Suprapubic skin (tissue), 3 donors: ENCODE measurements around the gene ERI3.

Experiments used
- POLR2AphosphoS5 ChIP-seq, 3 donors: sonication (generic); formaldehyde crosslinking; IDR thresholded peaks; one replicate each; pipeline ENCODE4 v1.6.1; 2017; ENCODE audit warnings: antibody characterized with exemption in 3 of 3
- TF ChIP-seq, protein P1 (sequence below), 2 donors: fragments of 200-600 bp in 1 of 2; fragments of 450-650 bp in 1 of 2; sonication (generic) in 1 of 2; IDR thresholded peaks; one replicate each; pipeline ENCODE4 v1.5.1; 2016 to 2019; ENCODE audit warnings: antibody characterized with exemption in 2 of 2, mild to moderate bottlenecking in 1 of 2, moderate library complexity in 1 of 2

DNA sequence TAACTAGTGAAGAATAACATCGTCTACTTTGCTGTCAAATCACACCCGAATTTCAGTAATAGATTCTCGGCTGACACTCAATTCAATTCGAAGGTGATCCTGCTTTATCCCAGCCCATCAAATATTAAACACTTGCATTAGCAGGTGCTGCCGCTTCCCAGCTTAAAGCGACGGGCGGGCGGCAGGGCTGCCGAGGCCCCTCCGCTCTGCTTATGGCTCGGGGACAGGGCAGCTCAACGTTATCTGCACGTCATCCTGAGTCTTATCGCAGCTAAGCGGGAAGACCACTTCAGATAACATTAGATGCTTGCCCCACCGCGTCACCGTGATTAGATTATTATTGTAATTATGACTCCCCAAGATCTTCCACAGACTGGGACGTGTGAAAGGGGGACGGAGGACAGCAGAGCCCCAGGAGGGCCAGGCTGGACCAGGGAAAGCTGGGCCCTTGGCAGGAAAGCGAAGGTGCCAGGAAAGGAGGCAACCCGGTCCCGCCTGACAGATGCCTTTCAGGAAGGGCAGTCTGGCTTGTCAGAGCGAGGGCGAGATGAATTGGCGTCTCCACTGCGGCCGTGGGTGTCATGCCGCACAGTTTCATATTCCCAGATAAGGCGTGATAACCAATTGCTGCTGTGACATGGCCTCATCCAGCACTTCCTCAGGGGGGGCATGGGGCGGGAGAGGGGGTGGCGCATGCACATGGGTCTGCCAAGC is 104.8 kb downstream of the ERI3 start:
- no peak for TF ChIP-seq POLR2AphosphoS5 (IDR thresholded peaks at IDR 0.05)
- TF ChIP-seq, protein P1, sequence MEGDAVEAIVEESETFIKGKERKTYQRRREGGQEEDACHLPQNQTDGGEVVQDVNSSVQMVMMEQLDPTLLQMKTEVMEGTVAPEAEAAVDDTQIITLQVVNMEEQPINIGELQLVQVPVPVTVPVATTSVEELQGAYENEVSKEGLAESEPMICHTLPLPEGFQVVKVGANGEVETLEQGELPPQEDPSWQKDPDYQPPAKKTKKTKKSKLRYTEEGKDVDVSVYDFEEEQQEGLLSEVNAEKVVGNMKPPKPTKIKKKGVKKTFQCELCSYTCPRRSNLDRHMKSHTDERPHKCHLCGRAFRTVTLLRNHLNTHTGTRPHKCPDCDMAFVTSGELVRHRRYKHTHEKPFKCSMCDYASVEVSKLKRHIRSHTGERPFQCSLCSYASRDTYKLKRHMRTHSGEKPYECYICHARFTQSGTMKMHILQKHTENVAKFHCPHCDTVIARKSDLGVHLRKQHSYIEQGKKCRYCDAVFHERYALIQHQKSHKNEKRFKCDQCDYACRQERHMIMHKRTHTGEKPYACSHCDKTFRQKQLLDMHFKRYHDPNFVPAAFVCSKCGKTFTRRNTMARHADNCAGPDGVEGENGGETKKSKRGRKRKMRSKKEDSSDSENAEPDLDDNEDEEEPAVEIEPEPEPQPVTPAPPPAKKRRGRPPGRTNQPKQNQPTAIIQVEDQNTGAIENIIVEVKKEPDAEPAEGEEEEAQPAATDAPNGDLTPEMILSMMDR (IDR thresholded peaks at IDR 0.05) = no peak
